Upper lobe of left lung (tissue), 6 donors: ENCODE measurements around the gene GCM1. TPM values are rescaled to one million over a fixed set of nuclear protein-coding genes. Genes with fewer than 3 reads are reported as not detected.

Source experiments
- ATAC-seq, 2 donors: fragments of 200-7000 bp; cut with Tn5 transposase; one replicate each; pipeline ENCODE4 v1.9.1; 2022; ENCODE audit warnings: mild to moderate bottlenecking in 2 of 2, moderate library complexity in 2 of 2; ENCODE audit not compliant: low FRiP score in 2 of 2
- DNase-seq, 2 donors: peaks; one replicate each; pipeline ENCODE4 v3.0.0-alpha.2; 2019 to 2020
- H3K27ac ChIP-seq, 4 donors: fragments of 200-600 bp; sonication (generic); one replicate each; pipeline ENCODE4 v1.5.1; 2016 to 2019
- H3K27me3 ChIP-seq, 4 donors: fragments of 200-600 bp; sonication (generic); one replicate each; pipeline ENCODE4 v1.5.1; 2017 to 2019
- H3K36me3 ChIP-seq, 4 donors: fragments of 200-600 bp; sonication (generic); one replicate each; pipeline ENCODE4 v1.5.1; 2016 to 2019
- H3K4me1 ChIP-seq, 4 donors: fragments of 200-600 bp; sonication (generic); one replicate each; pipeline ENCODE4 v1.5.1; 2018 to 2019
- H3K4me3 ChIP-seq, 4 donors: fragments of 200-600 bp; sonication (generic); one replicate each; pipeline ENCODE4 v1.5.1; 2017 to 2019; ENCODE audit warnings: mild to moderate bottlenecking in 2 of 4, moderate library complexity in 1 of 4
- H3K9me3 ChIP-seq, 4 donors: fragments of 200-600 bp; sonication (generic); one replicate each; pipeline ENCODE4 v1.5.1; 2018 to 2019
- EP300 ChIP-seq, 4 donors: sonication (generic); formaldehyde crosslinking; IDR thresholded peaks; one replicate each; pipeline ENCODE4 v1.5.1; 2017; ENCODE audit warnings: antibody characterized with exemption in 4 of 4, control low read depth in 2 of 4
- POLR2A ChIP-seq, 4 donors: fragments of 450-650 bp; IDR thresholded peaks; one replicate each; pipeline ENCODE4 v1.5.1; 2016 to 2017; ENCODE audit warnings: antibody characterized with exemption in 4 of 4, mild to moderate bottlenecking in 2 of 4
- POLR2AphosphoS5 ChIP-seq, 2 donors: sonication (generic); formaldehyde crosslinking; IDR thresholded peaks; one replicate each; pipeline ENCODE4 v1.5.1; 2017; ENCODE audit warnings: antibody characterized with exemption in 2 of 2
- WGBS, 2 donors: methylation state at CpG; one replicate each; pipeline ENCODE4 v1.1.5; 2017 to 2018; 5-methylcytosine and 5-hydroxymethylcytosine counted together
- total RNA-seq, 6 donors: library from RNA; depleted of rRNA in 4 of 6; stranded (reverse); fragments of >200 nt in 4 of 6; gene quantifications; one replicate each; pipeline versions ENCODE4 v1.1.0 to v1.2.1, GENCODE V29; 2016 to 2021
- TF ChIP-seq, protein P1 (sequence below), 6 experiments: fragments of 450-650 bp in 4 of 6; fragments of 200-600 bp in 2 of 6; sonication (generic) in 2 of 6; IDR thresholded peaks; one replicate each; pipeline ENCODE4 v1.5.1; 2016 to 2019; ENCODE audit warnings: antibody characterized with exemption in 6 of 6
- donor health status: DM: no; HTN: no; CAD: no; lungs with moderate emphysema.
- donor health status: DM: no; HTN: yes; CAD: no; lungs with severe emphysema.

GCM1 gene
- total RNA-seq, 6 donors from 2014 or later = 0.20 to 0.22 TPM; not detected in 4

DNA sequence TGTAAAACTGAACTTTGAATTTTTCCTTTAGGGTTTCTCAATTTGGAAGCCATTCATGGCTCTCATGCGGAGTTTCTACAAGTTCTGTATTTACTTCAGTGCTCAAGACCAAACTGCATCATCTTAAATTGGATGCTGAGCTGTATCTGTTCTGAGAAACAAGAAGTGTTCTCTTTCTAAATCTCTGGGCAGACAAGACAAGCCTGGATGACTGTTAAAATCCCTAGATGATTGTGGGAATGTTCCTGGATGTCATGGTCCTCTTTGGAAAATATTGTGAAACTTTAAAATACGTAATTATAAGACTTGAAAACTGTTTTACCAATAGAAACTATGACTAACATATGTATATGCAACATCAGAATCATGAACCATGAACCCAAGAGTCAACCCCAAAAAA lies 6.2 kb upstream of the GCM1 start:
- Histone ChIP-seq H3K4me3 (no peak overlapping the region), H3K27me3 (no peaks in the 10 kb centered on the region), H3K4me1 (no peaks in the 10 kb centered on the region), H3K9me3 (no peaks in the 10 kb centered on the region), H3K36me3 (no peaks in the 10 kb centered on the region), H3K27ac (no peak overlapping the region)
- DNase-seq = no peak
- 86 to 93% methylated on average over 2 of the region's 2 CpGs for WGBS, 2 donors
- no peak for ATAC-seq
- TF ChIP-seq POLR2A (IDR thresholded peaks at IDR 0.05) (no peak), EP300 (IDR thresholded peaks at IDR 0.05) (no peak), POLR2AphosphoS5 (IDR thresholded peaks at IDR 0.05) (no peak)
- TF ChIP-seq, protein P1, sequence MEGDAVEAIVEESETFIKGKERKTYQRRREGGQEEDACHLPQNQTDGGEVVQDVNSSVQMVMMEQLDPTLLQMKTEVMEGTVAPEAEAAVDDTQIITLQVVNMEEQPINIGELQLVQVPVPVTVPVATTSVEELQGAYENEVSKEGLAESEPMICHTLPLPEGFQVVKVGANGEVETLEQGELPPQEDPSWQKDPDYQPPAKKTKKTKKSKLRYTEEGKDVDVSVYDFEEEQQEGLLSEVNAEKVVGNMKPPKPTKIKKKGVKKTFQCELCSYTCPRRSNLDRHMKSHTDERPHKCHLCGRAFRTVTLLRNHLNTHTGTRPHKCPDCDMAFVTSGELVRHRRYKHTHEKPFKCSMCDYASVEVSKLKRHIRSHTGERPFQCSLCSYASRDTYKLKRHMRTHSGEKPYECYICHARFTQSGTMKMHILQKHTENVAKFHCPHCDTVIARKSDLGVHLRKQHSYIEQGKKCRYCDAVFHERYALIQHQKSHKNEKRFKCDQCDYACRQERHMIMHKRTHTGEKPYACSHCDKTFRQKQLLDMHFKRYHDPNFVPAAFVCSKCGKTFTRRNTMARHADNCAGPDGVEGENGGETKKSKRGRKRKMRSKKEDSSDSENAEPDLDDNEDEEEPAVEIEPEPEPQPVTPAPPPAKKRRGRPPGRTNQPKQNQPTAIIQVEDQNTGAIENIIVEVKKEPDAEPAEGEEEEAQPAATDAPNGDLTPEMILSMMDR (IDR thresholded peaks at IDR 0.05) = no peak

DNA sequence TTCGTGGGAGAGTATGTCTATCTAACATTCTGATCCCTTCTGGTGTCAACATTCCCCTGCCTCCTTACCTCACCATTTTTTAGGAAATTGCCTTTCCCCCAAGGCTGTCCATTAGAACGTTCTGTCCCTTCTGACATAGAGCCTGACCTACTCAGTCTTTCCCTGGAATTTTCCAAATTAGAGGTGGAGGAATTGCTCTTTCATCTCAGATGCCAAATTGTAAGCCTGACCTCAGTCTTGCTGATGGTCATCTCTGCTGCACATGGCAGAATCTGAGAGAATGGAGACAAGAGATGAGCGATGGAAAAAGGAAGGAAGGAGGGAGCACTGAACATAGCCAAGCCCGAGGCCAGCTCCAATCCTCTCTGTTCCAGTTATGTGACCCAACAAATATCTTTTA lies 5.4 kb upstream of the GCM1 start:
- WGBS, 2 donors = 72% methylated on average over 4 of the region's 4 CpGs
- Histone ChIP-seq H3K36me3 (no peaks in the 10 kb centered on the region), H3K27ac (no peak overlapping the region), H3K4me3 (no peak overlapping the region), H3K27me3 (no peaks in the 10 kb centered on the region), H3K4me1 (no peaks in the 10 kb centered on the region), H3K9me3 (no peaks in the 10 kb centered on the region)
- TF ChIP-seq POLR2A (IDR thresholded peaks at IDR 0.05) (no peak), EP300 (IDR thresholded peaks at IDR 0.05) (no peak)
- TF ChIP-seq, protein P1 (IDR thresholded peaks at IDR 0.05) = no peak
- DNase-seq (no peak), ATAC-seq (no peak)

DNA sequence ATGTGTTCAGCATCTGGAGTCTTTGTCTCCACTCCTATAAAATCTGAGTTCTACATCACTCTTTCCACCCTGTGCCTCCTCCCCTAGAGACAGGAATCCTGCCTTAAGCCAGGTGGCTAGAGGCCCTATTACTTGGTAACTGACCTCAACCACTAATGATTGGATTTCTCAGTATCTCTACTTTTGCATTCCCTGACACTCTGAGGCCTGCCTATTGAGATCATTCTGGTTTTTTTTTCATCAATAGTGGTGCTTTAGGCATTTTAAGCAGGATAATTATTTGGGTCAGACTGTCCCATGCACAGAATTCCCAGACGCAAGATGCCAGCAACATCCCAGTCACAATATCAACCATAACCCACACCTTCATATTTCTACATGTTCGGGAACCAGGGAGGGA lies 3.9 kb upstream of the GCM1 start:
- no peaks in the 10 kb centered on the region for H3K4me1 ChIP-seq
- no peaks in the 10 kb centered on the region for H3K9me3 ChIP-seq
- TF ChIP-seq, protein P1 (IDR thresholded peaks at IDR 0.05) = no peak
- TF ChIP-seq POLR2AphosphoS5 (IDR thresholded peaks at IDR 0.05) = no peak
- no peak for TF ChIP-seq EP300 (IDR thresholded peaks at IDR 0.05)
- TF ChIP-seq POLR2A (IDR thresholded peaks at IDR 0.05) = no peak
- H3K27me3 ChIP-seq = no peaks in the 10 kb centered on the region
- no peaks in the 10 kb centered on the region for H3K36me3 ChIP-seq
- no peak overlapping the region for H3K27ac ChIP-seq
- H3K4me3 ChIP-seq = no peak overlapping the region
- WGBS, 2 donors = 89 to 90% methylated on average over 2 of the region's 2 CpGs
- ATAC-seq = no peak
- no peak for DNase-seq

DNA sequence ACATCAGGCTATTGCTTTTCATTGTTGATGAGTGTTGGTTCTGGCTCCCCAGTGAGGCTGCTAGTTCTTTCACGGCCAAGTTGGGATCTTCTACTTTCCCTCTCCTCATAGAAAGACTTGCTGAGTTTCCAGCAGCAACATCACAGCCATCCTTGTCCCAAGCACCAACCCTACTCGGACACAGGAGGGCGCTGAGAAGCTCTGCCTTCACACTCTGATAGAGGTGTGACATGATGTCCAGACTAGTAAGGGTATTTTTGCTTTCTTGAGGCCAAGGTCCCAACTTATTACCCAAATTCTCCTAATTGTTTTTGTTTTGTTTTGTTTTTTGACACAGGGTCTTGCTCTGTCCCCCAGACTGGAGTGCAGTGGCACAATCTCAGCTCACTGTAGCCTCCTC lies 3.0 kb upstream of the GCM1 start:
- Histone ChIP-seq H3K27me3 (no peaks in the 10 kb centered on the region), H3K27ac (no peak overlapping the region), H3K4me1 (no peaks in the 10 kb centered on the region), H3K4me3 (no peak overlapping the region), H3K9me3 (no peaks in the 10 kb centered on the region), H3K36me3 (no peaks in the 10 kb centered on the region)
- no peak for DNase-seq
- 52 to 53% methylated on average over 3 of the region's 3 CpGs for WGBS, 2 donors
- ATAC-seq = no peak
- TF ChIP-seq, protein P1 (IDR thresholded peaks at IDR 0.05) = no peak
- TF ChIP-seq POLR2A (IDR thresholded peaks at IDR 0.05) = no peak
- TF ChIP-seq POLR2AphosphoS5 (IDR thresholded peaks at IDR 0.05) = no peak
- no peak for TF ChIP-seq EP300 (IDR thresholded peaks at IDR 0.05)

DNA sequence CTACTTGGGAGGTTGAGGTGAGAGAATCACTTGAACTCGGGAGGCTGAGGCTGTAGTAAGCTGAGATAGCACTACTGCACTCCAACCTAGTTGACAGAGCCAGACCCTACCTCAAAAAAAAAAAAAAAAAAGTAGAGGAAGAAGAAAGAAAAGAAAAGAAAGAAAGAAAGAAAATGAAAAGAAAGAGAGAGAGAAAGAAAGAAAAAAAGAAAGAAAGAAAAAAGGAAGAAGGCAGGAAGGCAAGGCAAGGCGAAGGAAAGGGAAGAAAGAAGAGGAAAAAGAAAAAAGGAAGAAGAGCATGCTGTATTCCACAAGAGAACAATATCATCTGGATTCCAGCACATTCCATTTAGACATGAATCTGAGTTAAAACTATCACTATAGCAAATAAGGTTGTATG lies 3.8 kb downstream of the GCM1 start:
- Histone ChIP-seq H3K27ac (no peak overlapping the region), H3K4me3 (no peak overlapping the region), H3K9me3 (no peaks in the 10 kb centered on the region), H3K36me3 (no peaks in the 10 kb centered on the region), H3K4me1 (no peaks in the 10 kb centered on the region), H3K27me3 (no peaks in the 10 kb centered on the region)
- WGBS, 2 donors = 79 to 86% methylated on average over 2 of the region's 2 CpGs
- ATAC-seq (no peak), DNase-seq (no peak)
- no peak for TF ChIP-seq EP300 (IDR thresholded peaks at IDR 0.05)
- TF ChIP-seq POLR2A (IDR thresholded peaks at IDR 0.05) = no peak
